T-helper 17 cell (primary cell): Measurements from ENCODE around the gene PELI1. TPM values are rescaled to one million over a fixed set of nuclear protein-coding genes. Genes with fewer than 3 reads are reported as not detected.
"Not testable (repeated sequence)": the region's sequence is repeated elsewhere in the genome, so short reads cannot be mapped to it uniquely, and the experiment has no call there.

ENCODE experiments used
- ATAC-seq: fragments of 150-1000 bp; cut with Tn5 transposase; 2 replicates; pipeline ENCODE4 v1.10.0; 2021; ENCODE audit warnings: mild to moderate bottlenecking, moderate library complexity
- DNase-seq, 3 donors: peaks; one replicate each; pipeline versions ENCODE4 v3.0.0 to v3.0.0-alpha.2; 2020 to 2021
- H3K9me3 ChIP-seq: one replicate; pipeline ENCODE4 v1.7.0; 2013; ENCODE audit warnings: low read length, mild to moderate bottlenecking; ENCODE audit not compliant: control insufficient read depth, poor library complexity, severe bottlenecking
- H3K27ac Mint-ChIP-seq: one replicate; pipeline ENCODE4 v1.8.0; 2022; ENCODE audit warnings: mild to moderate bottlenecking, moderate library complexity, mixed read lengths
- H3K27me3 Mint-ChIP-seq: one replicate; pipeline ENCODE4 v1.8.0; 2022; ENCODE audit warnings: mixed read lengths
- H3K36me3 Mint-ChIP-seq: one replicate; pipeline ENCODE4 v1.8.0; 2022; ENCODE audit warnings: low read depth, mixed read lengths
- H3K4me1 Mint-ChIP-seq: one replicate; pipeline ENCODE4 v1.8.0; 2022; ENCODE audit warnings: mild to moderate bottlenecking, mixed read lengths
- H3K4me3 Mint-ChIP-seq: one replicate; pipeline ENCODE4 v1.8.0; 2022; ENCODE audit warnings: mild to moderate bottlenecking, moderate library complexity, mixed read lengths
- total RNA-seq, 4 donors: library from RNA in 2 of 4; stranded (reverse) in 2 of 4; gene quantifications; one replicate each; pipeline ENCODE4 v1.2.3 and lab custom pipeline; 2022 to 2026

PELI1 gene
- total RNA-seq, 2 donors from 2014 or later, result 171 to 195 TPM

DNA sequence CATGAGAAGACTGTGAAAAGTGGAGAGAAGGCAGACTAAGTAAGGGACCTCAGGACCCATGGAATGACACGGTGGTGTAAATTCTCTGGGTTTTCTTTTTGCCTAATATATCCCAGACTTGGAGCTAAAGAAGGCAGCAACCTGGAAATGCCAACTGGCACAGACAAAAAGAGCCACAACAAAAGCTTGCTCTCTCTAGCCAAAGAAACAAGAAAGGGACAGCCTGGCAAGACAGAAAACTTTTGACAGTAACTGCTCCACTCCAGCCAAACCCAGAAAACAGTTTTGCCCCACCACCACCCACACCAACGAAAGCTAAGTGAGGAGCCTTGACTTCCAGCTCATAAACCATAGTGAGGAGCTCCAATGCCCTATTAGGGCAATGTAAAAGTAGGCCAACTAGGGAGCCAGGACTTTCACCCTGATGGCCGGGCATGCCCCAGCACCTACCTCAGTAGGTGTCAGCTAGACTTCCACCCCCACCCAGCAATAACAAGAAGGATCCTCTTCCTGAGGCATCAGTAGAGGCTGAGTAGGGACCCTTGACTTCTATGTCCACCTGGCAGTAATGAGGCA is 35.5 kb downstream of the PELI1 start:
- no peak for ATAC-seq
- Mint-ChIP-seq H3K4me3 (peak overlapping the region; percentile 74), H3K27ac (peak overlapping the region; percentile 83), H3K27me3 (no peaks in the 10 kb centered on the region), H3K36me3 (peaks cover 8% of the 10 kb centered on the region), H3K4me1 (peaks cover 18% of the 10 kb centered on the region)
- no peak for DNase-seq
- no peaks in the 10 kb centered on the region for H3K9me3 ChIP-seq

DNA sequence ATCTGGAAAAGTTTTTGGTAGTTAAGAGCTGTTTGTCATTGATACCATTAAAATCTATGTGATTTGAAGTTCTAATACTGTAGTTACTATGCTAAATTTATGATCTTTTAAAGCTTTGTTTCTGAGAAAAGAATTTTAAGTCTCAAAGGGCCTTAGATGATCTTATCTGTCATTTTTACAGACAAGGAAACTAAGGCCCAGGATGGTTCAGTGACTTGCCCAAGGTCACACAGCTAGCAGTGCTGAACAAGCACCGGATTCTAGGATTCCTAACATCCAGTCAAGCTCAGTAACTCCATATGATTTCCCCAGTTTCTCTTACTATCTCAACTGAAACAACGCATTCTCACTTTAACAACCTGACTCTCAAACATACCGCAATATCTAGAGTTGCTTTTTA is 37.7 kb downstream of the PELI1 start:
- Mint-ChIP-seq H3K36me3 (peaks cover 8% of the 10 kb centered on the region), H3K4me1 (peaks cover 20% of the 10 kb centered on the region), H3K27ac (no peak overlapping the region), H3K4me3 (no peak overlapping the region), H3K27me3 (no peaks in the 10 kb centered on the region)
- no peaks in the 10 kb centered on the region for H3K9me3 ChIP-seq
- ATAC-seq, result no peak
- DNase-seq, result no peak

DNA sequence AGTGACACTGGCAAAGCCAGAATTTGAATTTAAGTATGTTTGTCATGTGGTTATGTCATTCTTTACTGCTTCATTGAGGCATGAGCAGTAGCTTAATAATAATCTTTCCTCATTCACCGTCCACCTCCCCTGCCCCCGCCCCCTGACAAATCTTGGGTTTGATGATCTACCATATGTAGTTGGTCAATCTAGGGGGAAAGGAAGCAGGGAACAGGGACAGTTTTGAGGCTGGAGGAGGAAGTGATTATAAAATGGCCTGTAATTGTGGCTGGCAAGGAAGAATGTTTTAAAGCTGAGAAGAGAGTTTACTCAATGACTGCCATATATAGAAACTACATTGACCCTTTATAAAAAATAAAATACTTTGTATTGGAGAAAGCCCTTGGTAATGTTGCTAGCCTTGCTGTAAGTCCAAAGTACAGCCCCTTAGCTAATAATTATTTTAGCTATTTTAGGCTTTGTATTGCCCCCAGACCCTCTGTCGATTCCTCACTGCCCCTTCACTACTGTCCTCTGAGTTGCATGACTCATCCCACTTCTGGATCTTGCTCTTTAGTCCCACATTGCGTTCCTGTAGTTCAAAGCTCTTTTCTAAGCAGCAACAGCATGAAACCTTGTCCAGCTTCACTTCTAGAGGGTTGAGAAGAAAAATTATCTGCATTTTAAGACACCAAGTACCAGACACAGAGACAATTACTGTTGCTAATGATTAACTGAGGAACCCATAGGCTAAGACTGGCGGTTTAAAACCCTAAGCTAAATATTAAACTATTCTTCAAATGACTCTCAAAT is 38.4 kb downstream of the PELI1 start:
- no peaks in the 10 kb centered on the region for H3K9me3 ChIP-seq
- H3K4me1 Mint-ChIP-seq, result peaks cover 26% of the 10 kb centered on the region
- ATAC-seq, result no peak
- DNase-seq, result no peak
- peak overlapping the region; percentile 29 for H3K27ac Mint-ChIP-seq
- H3K27me3 Mint-ChIP-seq, result no peaks in the 10 kb centered on the region
- peak overlapping the region; percentile 39 for H3K4me3 Mint-ChIP-seq
- peaks cover 8% of the 10 kb centered on the region for H3K36me3 Mint-ChIP-seq

DNA sequence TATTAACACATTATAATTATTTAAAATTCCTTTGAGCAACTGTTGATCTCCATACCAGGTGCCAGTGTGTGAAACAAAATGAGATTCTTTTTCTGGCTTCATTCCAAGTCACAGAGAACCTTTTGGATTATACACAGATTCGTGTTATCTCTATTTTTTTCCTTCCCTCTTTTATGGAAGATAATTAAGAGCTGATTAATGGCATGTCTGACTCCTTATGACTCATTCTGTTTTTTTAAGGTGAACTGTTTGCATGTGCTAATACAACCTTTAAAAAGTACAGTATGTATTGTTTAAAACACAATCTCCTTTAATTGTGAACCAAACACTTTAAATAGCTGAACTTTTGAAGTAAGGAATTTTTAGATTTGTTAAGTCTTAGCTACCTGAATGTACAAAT is 39.3 kb downstream of the PELI1 start:
- H3K9me3 ChIP-seq, result no peaks in the 10 kb centered on the region
- Mint-ChIP-seq H3K27ac (no peak overlapping the region), H3K4me1 (peaks cover 23% of the 10 kb centered on the region), H3K36me3 (peaks cover 8% of the 10 kb centered on the region), H3K4me3 (no peak overlapping the region), H3K27me3 (no peaks in the 10 kb centered on the region)
- ATAC-seq (no peak), DNase-seq (no peak)

DNA sequence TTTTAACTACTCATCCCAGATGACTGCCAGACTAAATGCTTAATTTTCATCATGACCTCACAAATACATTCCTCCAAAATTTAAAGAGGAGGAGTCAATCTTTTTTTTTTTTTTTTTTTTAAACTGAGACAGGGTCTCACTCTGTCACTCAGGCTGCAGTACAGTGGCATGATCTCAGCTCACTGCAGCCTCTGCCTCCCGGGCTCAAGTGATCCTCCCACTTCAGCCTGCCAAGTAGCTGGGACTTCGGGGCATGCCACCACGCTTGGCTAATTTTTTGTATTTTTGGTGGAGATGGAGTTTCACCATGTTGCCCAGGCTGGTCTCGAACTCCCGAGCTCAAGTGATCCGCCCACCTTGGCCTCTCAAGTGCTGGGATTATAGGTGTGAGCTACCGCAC is 41.5 kb downstream of the PELI1 start:
- ATAC-seq, H3K9me3 ChIP-seq, H3K27me3 Mint-ChIP-seq, DNase-seq: not testable (repeated sequence)
- Mint-ChIP-seq H3K36me3 (peaks cover 12% of the 10 kb centered on the region), H3K4me3 (peak overlapping the region; percentile 25), H3K4me1 (peaks cover 21% of the 10 kb centered on the region), H3K27ac (peak overlapping the region; percentile 9)

DNA sequence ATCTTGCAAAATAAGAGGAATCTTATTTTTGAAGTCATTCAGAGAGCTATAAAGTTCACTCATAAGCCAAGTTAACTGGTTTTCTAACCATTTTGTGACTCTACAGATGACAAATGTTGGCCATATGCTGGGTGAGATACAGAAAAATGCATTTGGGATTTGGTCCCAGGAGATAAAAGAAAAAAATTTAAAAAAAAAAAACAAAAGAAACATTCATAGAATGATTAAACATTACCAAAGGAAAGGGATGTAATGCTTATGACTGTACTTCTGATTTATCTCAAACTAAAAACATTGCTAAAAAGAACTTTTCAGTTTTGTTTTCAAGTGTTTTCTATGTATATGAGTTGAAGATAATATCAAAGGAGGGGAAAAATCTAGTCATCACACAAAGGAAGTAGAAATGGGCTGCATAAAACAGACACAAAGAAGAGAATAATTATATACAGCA is 43.1 kb downstream of the PELI1 start:
- H3K4me1 Mint-ChIP-seq, result peaks cover 18% of the 10 kb centered on the region
- H3K9me3 ChIP-seq, result no peaks in the 10 kb centered on the region
- peak; percentile 28 for ATAC-seq
- H3K36me3 Mint-ChIP-seq, result peaks cover 11% of the 10 kb centered on the region
- H3K4me3 Mint-ChIP-seq, result peak overlapping the region; percentile 76
- H3K27ac Mint-ChIP-seq, result peak overlapping the region; percentile 75
- H3K27me3 Mint-ChIP-seq, result no peaks in the 10 kb centered on the region
- DNase-seq, result no peak

DNA sequence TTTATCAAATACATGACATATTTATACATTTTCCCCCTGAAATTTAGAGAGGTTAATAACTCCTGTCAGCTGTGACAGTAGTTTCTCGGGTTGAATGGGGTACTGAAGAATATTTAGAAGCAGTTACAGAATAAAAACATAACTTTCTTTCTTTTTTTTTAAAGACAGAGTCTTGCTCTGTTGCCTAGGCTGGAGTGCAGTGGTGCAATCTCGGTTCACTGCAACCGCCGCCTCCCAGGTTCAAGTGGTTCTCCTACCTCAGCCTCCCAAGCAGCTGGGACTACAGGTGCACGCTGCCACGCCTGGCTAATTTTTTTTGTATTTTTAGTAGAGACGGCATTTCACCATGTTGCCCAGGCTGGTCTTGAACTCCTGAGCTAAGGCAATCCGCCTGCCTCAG is 43.6 kb downstream of the PELI1 start:
- H3K27me3 Mint-ChIP-seq, ATAC-seq, DNase-seq, H3K9me3 ChIP-seq: not testable (repeated sequence)
- Mint-ChIP-seq H3K27ac (peak overlapping the region; percentile 75), H3K4me1 (peaks cover 18% of the 10 kb centered on the region), H3K36me3 (peaks cover 11% of the 10 kb centered on the region), H3K4me3 (peak overlapping the region; percentile 76)

DNA sequence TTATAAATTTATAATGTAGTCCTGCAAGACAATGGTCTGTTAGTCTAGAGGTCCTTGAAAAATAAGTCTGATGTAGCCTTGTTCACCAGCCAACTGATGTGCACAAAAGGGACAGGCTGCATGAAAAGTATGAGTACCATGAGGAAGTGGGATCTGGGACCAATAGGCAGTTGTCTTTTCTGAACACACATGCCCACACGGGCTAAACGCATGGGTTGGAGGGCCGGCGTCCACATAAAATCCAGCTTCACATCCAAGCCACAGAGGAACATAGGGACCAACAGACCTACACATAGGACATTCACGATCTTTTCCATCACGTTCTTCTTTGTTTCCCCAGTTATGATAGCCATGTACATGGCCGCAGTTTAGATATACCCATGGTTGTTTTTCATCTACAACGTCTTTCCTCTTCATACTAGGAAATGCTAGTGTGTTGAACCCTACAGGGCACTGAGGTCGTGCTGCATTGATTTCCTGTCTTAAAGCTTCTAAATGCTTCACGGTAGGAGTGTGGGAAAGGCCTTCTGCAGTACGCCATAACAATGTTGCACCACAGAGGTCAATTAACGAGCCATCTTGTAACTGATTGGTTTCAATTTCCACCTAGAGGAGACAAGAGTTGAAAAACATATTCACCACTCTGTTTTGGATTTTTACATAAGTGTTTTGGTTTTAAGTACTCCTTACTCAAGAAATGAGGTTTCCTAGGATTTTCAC is 49.4 kb downstream of the PELI1 start:
- peaks cover 9% of the 10 kb centered on the region for H3K4me1 Mint-ChIP-seq
- no peaks in the 10 kb centered on the region for H3K9me3 ChIP-seq
- peak overlapping the region; percentile 50 for H3K4me3 Mint-ChIP-seq
- H3K27me3 Mint-ChIP-seq, result no peaks in the 10 kb centered on the region
- DNase-seq (no peak), ATAC-seq (no peak)
- peaks cover 21% of the 10 kb centered on the region for H3K36me3 Mint-ChIP-seq
- no peak overlapping the region for H3K27ac Mint-ChIP-seq

DNA sequence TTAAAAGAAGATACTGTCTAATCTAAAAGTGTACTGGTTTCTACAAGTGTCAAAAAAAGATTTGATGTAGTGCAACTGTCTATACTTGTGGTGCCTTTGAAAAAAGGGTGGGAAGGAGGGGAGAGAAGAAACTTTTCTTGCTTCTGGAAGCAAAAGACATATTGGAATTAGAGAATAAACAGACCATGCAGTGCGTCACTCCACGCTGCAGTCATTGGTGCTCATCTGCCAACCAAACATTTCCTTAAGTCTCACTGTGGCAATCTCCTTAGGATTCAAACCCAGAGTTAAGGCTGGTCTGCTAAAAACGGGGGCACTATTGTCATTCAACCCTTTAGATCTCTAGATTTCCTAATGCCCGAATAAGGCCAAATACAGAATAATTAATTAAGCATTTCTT is 50.9 kb downstream of the PELI1 start:
- Mint-ChIP-seq H3K27me3 (no peaks in the 10 kb centered on the region), H3K4me1 (peaks cover 6% of the 10 kb centered on the region), H3K4me3 (no peak overlapping the region), H3K36me3 (peaks cover 20% of the 10 kb centered on the region), H3K27ac (no peak overlapping the region)
- ATAC-seq, result no peak
- no peaks in the 10 kb centered on the region for H3K9me3 ChIP-seq
- DNase-seq, result no peak

DNA sequence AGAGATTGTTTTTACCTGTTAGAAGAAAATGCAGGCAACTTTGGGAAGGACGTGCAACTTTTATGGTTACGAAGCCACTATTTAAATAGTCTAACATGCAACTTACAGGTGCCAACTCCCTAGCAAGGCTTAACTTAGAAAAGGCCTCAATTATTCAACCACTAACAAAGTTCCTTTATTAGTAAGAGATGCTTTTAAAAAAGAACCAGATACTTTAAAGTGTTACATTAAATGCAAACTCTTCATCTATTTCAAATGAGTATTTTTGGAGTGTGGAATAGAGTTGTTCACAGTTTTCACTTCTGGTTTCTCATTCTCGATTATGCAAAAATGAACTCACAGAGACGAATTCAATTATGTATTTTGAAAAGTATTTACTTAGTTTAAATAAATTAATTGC is 51.7 kb downstream of the PELI1 start:
- Mint-ChIP-seq H3K27ac (peak overlapping the region; percentile 2), H3K4me1 (peaks cover 6% of the 10 kb centered on the region), H3K27me3 (no peaks in the 10 kb centered on the region), H3K36me3 (peaks cover 17% of the 10 kb centered on the region), H3K4me3 (no peak overlapping the region)
- DNase-seq (no peak), ATAC-seq (no peak)
- H3K9me3 ChIP-seq, result no peaks in the 10 kb centered on the region

DNA sequence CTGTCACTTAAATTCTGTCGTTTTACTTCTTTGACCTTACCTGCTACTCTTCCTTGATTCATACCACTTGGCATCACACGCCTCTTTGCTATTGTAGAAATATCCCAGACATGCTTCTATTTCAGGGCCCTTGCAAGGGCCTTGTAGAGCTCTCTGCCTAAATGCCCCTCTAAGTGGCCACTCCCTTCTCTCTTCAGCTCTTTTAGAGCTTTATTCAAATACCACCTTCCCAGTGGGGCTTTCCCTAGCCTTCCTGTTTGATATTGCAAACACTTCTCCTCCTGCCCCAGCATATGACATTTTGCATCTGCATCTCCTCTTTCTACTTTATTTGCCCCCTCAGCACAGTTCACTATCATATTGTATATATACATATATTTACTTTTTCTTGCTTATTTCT is 54.0 kb downstream of the PELI1 start:
- ATAC-seq, result peak; percentile 39
- Mint-ChIP-seq H3K27ac (peak overlapping the region; percentile 2), H3K36me3 (peaks cover 13% of the 10 kb centered on the region), H3K4me1 (peaks cover 10% of the 10 kb centered on the region), H3K4me3 (peak overlapping the region; percentile 33), H3K27me3 (no peaks in the 10 kb centered on the region)
- no peaks in the 10 kb centered on the region for H3K9me3 ChIP-seq
- DNase-seq, result no peak

DNA sequence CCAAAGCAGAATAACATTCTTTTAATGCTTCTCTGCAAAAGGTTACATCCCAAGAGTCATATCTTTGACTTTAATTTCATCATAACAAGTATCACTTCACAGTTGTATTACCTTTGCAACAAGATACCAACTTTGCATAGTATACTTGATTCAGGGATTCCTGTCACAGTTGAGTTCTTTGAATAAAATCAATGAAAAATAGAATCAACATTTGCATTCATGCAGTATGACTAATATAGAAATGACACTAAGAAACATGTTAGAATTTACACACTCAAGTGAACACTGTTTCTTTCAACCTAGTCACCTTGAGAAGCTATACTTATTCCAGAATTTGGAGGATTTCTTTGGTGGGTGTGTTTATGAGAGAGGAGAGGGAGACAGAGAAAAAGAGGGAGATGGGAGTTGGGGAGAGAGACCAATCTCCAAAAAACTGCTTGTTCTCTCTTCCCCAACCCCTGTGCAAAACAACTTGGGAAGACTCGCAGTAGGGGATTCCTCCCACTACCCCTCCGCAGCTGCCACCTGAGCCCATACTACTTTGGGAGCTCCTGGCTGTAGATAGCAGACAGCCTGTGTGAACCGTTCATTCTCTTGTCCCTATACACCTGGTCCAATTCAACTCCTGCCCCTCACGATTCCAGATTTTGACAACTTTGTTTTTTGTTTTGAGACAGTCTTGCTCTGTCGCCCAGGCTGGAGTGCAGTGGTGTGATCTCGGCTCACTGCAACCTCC is 57.7 kb downstream of the PELI1 start:
- H3K9me3 ChIP-seq, result no peaks in the 10 kb centered on the region
- Mint-ChIP-seq H3K27me3 (peaks cover 4% of the 10 kb centered on the region), H3K4me3 (no peak overlapping the region), H3K36me3 (peaks cover 6% of the 10 kb centered on the region), H3K4me1 (peaks cover 10% of the 10 kb centered on the region), H3K27ac (peak overlapping the region; percentile 80)
- ATAC-seq (no peak), DNase-seq (no peak)

DNA sequence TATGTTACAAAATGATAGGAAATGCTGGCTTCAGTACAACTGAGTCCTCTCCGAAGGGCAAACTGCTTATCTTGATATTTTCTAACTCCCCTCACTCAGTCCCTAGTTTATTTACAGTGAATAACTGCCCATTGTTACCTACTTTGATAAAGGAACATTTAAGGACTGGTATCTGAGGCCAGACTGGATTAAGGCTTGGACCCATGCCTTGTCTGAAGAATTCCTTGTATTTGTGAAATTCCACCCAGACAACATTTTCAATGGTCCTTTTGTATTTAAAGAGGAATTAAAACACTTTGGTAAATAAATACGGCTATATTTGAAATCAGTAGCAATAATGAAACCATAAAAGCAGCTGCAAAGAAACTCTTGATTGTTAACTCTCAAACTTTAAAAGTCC is 58.3 kb downstream of the PELI1 start:
- H3K27me3 Mint-ChIP-seq, result peaks cover 10% of the 10 kb centered on the region
- H3K36me3 Mint-ChIP-seq, result peaks cover under 1% of the 10 kb centered on the region
- H3K4me1 Mint-ChIP-seq, result peaks cover 6% of the 10 kb centered on the region
- no peak overlapping the region for H3K4me3 Mint-ChIP-seq
- no peak for ATAC-seq
- H3K9me3 ChIP-seq, result no peaks in the 10 kb centered on the region
- no peak overlapping the region for H3K27ac Mint-ChIP-seq
- DNase-seq, result no peak
